ENCODE data around the gene PHF13.

- TF ChIP-seq CTCF (conservative IDR thresholded peaks at IDR 0.05; ENCODE audit: low read depth, low read length), result no peak
- no peak for TF ChIP-seq EZH2 (IDR thresholded peaks at IDR 0.05; ENCODE audit: borderline replicate concordance, low read depth, low read length, poor library complexity, severe bottlenecking)
Observed at GRCh38 chr1:6637770-6638169, 24.2 kb downstream of the PHF13 start.

All from A673 (cell line).